ENCODE data around the gene OR10G8.

The OR10G8 gene

DNA sequence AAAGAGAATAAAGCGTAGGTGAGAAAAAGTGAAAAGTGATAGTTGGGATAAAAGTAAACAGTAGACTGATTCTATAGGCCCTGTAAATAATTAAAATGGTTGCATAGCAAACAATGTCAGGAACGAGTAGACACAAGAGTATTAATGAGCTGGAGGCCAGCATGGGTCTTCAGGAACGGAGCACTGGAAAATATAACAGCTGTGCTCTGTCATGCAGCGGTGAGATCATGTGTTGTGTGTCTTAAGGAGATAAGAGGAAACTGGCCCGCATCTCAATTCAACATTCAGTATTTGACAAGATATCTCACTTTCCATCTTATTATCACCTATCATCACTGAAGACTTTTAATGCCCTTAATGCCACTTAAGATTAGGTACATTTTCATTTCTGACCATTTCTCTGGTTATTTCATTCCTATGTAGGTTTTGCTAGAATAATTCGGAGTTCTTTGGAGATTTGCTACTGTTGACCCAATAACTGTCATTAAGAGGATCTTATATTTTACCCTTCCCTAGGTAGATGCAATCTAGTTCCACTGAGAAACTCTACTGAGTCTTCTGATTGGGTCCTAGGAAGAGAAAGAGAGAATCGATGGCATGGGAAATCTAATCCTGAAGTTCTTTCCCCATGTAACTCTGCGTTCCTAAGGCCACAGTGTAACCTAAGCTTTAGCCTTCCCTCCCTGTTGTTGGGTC lies 53.2 kb downstream of the OR10G8 start:
- TF ChIP-seq CTCF (IDR thresholded peaks at IDR 0.05): no peak
